ENCODE results near the gene PAQR8.
A peak's percentile ranks its signal among the peaks of the same experiment; 100 is the strongest.
"Not testable (repeated sequence)": the region's sequence is repeated elsewhere in the genome, so short reads cannot be mapped to it uniquely, and the experiment has no call there.

The PAQR8 gene

GRCh38 chr6:52376763-52377162, 14.8 kb downstream of the PAQR8 start:
- DNase-seq (ENCODE audit: low read depth, low spot score): no peak

GRCh38 chr6:52377538-52378221, 15.7 kb downstream of the PAQR8 start:
- no peak for DNase-seq (ENCODE audit: low read depth, low spot score)

- no peak for DNase-seq (ENCODE audit: low read depth, low spot score)
Observed at GRCh38 chr6:52381249-52381648, 19.3 kb downstream of the PAQR8 start.

- no peak for DNase-seq (ENCODE audit: low read depth, low spot score)
Observed at GRCh38 chr6:52384145-52384766, 22.3 kb downstream of the PAQR8 start.

- no peak for DNase-seq (ENCODE audit: low read depth, low spot score)
Observed at GRCh38 chr6:52385074-52385473, 23.1 kb downstream of the PAQR8 start.

- DNase-seq (ENCODE audit: low read depth, low spot score): not testable (repeated sequence)
Observed at GRCh38 chr6:52388119-52388518, 26.2 kb downstream of the PAQR8 start.

GRCh38 chr6:52388790-52389189, 26.8 kb downstream of the PAQR8 start:
- DNase-seq (ENCODE audit: low read depth, low spot score): no peak

- DNase-seq (ENCODE audit: low read depth, low spot score): no peak
Observed at GRCh38 chr6:52389264-52389625, 27.3 kb downstream of the PAQR8 start.

GRCh38 chr6:52389626-52390360, 27.8 kb downstream of the PAQR8 start:
- peak; percentile 12 for DNase-seq (ENCODE audit: low read depth, low spot score)

GRCh38 chr6:52390361-52390727, 28.4 kb downstream of the PAQR8 start:
- peak; percentile 18 for DNase-seq (ENCODE audit: low read depth, low spot score)

- no peak for DNase-seq (ENCODE audit: low read depth, low spot score)
Observed at GRCh38 chr6:52391599-52391998, 29.6 kb downstream of the PAQR8 start.

- no peak for DNase-seq (ENCODE audit: low read depth, low spot score)
Observed at GRCh38 chr6:52392944-52393343, 31.0 kb downstream of the PAQR8 start.

- no peak for DNase-seq (ENCODE audit: low read depth, low spot score)
Observed at GRCh38 chr6:52393780-52394179, 31.8 kb downstream of the PAQR8 start.

GRCh38 chr6:52394251-52394666, 32.3 kb downstream of the PAQR8 start:
- DNase-seq (ENCODE audit: low read depth, low spot score): no peak

GRCh38 chr6:52395969-52396368, 34.0 kb downstream of the PAQR8 start:
- DNase-seq (ENCODE audit: low read depth, low spot score): no peak

- DNase-seq (ENCODE audit: low read depth, low spot score): no peak
Observed at GRCh38 chr6:52399511-52400312, 37.8 kb downstream of the PAQR8 start.

- no peak for DNase-seq (ENCODE audit: low read depth, low spot score)
Observed at GRCh38 chr6:52400313-52401041, 38.5 kb downstream of the PAQR8 start.

- no peak for DNase-seq (ENCODE audit: low read depth, low spot score)
Observed at GRCh38 chr6:52403086-52403485, 41.1 kb downstream of the PAQR8 start.

- no peak for DNase-seq (ENCODE audit: low read depth, low spot score)
Observed at GRCh38 chr6:52403627-52404026, 41.7 kb downstream of the PAQR8 start.

- no peak for DNase-seq (ENCODE audit: low read depth, low spot score)
Observed at GRCh38 chr6:52405243-52405642, 43.3 kb downstream of the PAQR8 start.

GRCh38 chr6:52407467-52407866, 45.5 kb downstream of the PAQR8 start:
- no peak for DNase-seq (ENCODE audit: low read depth, low spot score)
